ENCODE data around the gene FOXK1.
A peak's percentile ranks its signal among the peaks of the same experiment; 100 is the strongest.

FOXK1 gene

DNA sequence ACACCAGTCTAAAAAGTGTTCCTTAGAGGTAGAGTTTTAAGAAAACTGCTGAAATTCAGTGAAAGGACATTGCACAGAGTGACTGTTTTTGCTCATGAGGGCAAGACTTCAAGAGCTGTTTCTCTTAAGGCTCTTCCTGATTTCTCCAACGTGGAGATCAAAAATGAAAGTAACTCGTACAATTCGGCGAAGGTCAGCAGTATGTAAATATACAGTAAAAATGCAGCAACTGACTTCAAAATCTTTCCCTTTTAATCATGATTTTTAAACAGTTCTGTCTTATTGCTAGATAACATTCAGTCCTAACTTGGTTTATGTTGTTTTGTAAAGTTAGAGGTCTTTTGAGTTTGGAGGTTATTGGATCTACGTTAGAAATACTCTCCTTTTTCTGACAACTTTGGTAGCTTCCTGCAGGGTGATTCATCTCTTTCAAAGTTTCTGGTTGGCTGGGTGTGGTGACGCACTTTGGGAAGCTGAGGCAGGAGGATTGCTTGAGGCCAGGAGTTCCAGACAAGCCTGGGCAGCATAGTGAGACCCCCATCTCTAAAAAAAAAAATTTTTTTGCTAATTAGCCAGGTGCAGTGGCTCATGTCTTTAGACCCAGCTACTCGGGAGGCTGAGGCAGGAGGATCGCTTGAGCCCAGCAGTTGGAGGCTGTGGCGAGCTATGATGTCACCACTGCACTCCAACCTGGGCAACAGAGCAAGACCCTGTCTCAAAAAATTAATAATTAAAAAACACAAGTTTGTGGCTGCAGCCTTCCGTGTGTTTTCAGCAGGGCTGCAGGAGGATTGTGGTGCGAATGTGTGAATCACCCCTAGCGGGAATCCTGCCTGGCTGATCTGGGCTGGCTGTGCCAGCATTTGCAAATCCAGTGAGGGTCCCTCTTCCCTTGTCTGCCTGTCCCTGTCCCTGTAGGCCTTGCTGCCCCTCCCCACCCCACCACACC is 64.2 kb downstream of the FOXK1 start:
- FAIRE-seq = peak; percentile 4

DNA sequence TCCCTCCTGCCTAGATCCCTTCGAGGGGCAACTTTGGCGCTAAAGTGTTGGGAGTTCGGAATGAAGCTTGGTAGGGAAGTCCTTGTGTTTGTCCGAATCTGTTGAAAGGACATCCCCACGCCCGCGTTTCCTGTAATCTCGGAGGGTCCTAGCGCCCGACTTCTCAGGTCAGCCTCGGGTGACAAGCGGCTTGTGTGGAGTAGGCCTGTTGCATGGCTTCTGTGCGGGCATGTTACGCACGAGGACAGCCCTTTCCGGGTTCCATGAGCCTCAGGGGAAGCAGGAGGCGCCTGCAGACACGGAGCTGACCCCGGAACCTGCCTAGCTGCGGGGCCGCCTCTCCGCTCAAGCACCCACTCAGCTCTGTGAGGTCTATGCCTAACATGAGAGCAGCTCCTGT is 64.9 kb downstream of the FOXK1 start:
- FAIRE-seq = no peak

DNA sequence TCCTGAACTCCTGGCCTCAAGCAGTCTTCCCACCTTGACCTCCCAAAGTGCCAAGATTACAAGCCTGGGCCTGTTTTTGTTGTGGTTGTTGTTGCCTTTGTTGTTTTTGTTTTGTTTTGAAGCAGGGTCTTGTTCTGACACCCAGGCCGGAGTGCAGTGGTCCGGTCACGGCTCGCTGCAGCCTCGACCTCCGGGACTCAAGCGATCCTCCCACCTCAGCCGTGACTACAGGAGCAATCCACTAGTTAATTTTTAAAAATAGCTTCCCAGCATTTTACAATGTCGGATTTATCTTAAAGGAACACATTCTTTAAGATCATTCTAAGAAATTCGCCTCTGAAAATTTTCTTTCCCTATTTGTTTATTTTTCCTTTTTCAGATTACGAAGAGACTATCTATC is 65.7 kb downstream of the FOXK1 start:
- FAIRE-seq = no peak

DNA sequence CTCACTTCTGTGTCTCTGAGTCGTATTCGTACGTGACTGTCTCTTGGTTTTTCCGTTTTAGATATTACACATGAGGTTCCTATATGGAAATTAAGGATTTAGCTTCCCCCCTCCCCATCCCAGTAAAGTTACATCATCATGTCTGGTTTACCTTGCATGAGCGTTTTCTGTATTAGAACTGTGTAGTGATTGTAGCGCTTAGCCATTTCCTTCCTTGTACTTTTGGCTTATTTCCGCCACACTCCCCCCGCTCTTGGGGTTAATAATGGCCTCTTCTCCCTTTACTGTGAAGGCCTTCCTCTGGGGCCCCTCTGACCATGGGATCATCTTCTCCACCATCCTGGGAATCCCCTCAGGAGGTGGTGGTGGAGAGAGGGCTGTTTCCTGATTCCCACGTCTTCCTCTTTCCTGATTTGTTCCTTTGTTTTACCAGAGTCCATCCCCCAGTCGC is 66.2 kb downstream of the FOXK1 start:
- no peak for FAIRE-seq

DNA sequence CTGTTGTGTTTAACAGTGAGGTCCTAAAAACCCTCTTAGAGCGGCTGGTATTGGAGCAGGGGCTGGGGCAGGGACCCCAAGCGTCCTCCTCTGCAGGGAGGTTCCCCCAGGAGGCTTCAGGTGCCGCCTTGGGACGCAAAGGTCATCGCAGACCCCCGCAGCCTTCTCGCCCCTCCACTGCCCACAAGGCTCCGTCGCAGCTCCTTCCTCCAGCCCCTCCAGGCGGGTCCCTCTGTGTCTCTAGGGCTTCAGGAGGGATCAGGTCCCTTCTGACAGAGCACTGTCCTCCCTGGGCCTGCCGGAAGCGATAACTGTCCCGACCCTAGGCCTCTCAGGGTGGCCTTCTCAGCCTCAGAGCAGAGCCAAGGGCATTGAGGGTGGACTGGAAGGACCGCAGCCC is 67.3 kb downstream of the FOXK1 start:
- no peak for FAIRE-seq

DNA sequence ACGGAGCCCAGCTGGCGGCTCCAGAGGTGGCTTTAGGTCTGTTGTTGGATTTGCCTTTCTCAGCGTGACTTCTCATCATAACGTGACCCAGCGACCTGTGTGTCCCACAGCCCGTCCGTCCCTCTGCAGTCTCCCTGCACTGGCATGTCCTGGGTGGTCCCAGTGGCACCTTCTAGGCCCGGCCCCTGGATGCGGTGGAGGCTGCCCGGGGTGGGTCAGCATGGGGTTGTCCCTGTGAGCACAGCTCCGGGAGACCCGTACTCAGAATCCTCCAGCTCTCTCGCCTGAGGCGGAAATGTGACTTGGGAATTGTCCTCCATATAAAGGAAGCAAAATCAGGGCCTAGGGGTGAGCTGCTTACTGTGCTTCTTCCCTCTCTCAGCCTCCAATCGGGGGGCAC is 67.7 kb downstream of the FOXK1 start:
- FAIRE-seq = no peak

DNA sequence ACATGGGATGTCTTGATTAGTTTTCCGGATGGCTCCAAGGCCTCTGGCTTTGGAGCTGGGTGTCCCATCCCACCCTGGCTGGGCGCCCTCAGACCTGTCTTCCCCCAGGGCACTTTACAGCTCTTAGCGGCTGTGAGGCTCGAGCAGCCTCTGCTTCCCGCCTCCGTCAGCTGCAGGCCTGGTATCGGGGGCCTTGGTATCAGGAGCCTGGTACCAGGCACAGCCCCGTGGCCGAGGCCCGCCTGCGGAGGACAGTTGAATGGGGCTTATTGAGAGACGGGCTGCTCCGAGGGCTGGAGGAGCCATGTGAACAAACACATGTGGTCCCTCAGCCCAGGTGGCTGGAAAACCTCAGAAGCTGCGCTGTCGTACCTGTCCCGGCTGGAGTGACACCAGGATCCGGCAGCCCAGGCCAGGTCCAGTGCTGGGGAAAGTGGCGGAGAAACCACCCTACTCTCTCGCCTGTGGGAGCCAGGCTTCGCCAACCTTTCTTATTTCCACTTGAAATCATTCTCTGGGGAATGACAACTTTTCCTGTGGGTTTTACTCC is 69.4 kb downstream of the FOXK1 start:
- no peak for FAIRE-seq

DNA sequence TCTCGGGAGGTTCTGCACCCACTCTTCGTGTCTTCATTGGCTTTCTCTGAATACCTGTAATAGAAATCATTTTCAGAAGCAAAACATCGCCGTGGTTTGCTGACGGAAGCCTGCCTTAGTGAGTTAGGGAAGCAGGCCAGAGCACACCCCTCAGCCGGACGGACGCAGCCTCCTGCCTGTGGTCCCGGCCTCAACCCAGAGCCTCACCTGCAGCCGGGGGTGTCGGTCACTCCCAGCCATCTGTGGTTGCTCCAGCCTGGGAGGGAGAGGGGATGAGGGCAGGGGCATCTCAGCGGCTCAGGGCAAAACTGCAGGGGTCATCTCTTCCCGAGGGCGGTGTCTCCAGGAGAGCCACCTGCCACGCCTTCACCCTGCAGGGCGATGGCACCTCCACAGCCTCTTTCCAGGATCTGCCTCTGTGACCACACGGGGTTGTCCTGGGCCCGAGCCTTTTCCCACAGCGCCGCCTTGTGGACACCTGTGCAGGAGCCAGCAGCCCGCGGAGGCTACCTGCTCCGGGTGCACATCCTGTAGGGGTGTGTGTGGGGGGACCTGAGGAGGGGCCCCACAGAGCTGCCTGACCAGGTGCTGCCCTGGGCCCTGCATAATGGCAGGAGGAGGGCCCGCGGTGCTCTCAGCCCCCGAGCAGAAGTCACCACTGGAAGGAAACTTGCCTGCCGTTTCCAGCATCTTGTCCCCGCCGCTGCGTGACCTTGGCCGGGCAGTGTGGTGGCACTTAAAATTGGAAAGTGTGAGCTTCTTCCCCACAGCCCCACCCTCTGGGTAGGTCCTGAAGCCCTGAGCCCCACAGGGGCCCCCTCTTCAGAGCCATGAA is 71.7 kb downstream of the FOXK1 start:
- no peak for FAIRE-seq

DNA sequence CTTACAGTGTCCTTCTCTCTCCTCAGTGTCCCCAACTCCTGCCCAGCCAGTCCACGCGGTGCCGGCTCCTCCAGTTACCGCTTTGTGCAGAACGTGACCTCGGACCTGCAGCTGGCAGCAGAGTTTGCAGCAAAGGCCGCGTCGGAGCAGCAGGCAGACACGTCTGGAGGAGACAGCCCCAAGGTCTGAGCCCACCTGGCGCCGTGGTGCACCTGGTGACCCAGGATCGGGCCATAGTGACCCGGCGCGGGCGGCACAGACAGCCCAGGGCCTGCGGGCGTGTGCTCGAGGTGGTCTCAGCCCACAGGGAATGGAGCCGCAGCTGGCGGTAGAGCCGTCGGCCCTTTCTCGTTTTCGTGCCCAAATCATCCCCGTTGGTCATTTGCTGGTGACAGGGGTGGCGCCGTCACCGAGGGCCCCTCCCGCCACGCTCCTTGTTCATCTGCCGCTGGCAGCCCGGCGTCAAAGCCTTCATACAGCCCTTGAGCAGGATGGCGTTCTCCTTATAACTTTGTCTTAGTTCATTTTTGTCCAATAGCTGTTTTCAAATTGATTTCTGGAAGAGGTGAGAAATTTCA is 72.4 kb downstream of the FOXK1 start:
- no peak for FAIRE-seq

DNA sequence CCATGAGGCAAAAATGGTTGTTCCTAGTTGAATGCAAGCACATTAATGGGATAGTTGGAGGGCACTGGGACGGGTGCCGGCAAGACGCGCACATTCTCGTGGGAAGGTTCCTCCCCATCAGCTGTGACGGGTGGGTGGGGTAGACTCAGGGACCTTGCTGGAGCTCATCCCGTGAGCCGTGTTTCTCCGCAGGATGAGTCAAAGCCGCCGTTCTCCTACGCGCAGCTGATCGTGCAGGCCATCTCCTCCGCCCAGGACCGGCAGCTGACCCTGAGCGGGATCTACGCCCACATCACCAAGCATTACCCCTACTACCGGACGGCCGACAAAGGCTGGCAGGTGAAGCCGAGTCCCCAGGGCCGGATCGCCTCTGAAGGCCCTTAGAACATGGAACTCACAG is 73.0 kb downstream of the FOXK1 start:
- no peak for FAIRE-seq

DNA sequence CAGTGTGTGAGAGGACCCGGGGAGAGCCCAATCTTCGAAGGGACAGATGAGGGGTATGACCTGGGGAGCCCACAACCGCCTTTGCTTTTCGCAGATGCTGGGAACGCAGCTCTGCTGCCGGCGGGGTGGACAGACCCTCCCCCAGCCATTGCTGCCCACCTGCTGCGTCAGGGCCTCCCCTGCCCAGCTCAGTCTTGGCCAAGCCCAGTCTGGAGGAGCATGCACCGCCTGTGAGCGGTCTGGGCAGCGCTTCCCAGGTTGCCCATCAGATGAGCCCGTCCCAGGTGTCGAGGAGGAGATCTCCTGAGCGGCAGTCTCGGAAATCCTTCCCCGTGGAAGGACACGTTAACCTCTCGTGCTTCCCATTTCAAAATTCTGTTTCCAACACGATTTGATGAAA is 76.0 kb downstream of the FOXK1 start:
- no peak for FAIRE-seq

DNA sequence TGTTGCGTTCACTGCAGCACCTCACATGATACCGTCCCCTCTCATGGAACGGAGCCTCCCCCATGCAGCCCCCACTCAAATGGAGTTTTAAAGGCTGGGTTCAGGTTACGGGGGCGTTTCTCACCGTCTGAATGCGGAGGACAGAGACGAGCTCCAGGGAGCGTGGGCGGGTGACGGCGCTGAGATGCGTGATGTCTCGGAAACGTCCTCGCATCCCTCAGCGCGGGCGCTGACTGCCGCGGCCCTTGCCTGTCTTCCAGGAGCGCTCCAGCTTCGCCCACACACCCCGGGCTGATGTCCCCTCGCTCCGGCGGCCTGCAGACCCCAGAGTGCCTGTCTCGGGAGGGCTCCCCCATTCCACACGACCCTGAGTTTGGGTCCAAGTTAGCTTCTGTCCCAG is 76.7 kb downstream of the FOXK1 start:
- FAIRE-seq = no peak

DNA sequence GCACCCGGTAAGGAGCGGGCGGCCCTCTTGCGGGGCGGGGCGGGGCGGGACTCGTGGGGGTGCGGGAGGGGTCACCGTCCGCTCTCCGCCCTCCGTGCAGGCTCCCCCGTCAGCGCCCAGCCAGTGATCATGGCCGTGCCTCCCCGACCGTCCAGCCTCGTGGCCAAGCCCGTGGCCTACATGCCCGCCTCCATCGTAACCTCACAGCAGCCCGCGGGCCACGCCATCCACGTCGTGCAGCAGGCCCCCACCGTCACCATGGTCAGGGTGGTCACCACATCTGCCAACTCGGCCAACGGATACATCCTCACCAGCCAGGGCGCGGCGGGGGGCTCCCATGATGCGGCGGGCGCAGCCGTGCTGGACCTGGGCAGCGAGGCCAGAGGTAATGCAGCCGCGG is 77.1 kb downstream of the FOXK1 start:
- FAIRE-seq = no peak

DNA sequence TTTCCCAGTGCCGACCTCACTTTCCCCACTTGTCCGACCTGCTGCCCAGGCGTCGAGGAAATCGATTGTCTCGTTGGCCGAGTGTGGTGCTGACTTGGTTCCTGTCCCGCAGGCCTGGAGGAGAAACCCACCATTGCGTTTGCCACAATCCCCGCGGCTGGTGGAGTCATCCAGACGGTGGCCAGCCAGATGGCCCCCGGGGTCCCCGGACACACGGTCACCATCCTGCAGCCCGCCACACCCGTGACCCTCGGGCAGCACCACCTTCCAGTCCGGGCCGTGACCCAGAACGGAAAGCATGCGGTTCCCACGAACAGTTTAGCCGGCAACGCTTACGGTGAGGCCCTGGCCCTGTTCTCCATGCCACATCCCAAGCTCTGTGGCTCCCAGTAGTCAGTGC is 78.9 kb downstream of the FOXK1 start:
- FAIRE-seq = no peak

DNA sequence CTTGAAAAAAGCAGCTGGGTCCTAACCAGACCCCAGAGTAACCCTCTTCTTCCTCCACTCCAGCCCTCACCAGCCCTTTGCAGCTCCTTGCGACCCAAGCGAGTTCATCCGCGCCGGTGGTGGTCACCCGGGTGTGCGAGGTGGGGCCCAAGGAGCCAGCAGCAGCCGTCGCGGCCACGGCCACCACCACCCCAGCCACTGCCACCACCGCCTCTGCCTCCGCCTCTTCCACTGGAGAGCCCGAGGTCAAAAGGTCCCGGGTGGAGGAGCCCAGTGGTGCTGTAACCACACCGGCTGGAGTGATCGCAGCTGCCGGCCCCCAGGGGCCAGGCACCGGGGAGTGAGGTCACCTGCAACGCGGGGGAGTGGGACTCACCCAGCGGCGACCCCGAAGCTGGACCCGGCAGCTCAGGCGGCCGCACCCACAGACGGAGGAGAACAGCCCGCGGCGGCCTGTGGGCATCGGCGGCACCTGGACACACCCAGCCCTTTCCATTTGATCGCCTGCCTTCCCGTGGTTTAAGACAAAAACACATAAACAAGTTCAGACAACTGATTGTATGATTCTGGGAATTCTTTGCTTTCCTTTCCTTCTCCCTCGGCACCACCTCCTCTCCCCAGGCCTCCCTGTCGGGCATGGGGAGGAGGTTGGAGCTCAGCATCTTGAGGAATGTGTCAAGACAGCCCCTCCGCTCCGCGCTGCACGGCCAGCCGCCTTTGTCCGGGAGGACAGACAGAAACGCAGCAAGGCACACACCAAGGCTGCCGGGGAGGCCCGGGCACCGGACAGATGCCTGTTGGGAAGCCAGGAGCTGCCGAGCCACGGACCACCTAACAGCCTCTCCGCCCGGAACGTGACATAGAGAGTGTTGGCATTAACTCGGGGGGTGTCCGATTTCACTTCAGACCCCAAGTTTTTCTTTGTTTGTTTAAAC is 80.3 kb downstream of the FOXK1 start:
- no peak for FAIRE-seq

DNA sequence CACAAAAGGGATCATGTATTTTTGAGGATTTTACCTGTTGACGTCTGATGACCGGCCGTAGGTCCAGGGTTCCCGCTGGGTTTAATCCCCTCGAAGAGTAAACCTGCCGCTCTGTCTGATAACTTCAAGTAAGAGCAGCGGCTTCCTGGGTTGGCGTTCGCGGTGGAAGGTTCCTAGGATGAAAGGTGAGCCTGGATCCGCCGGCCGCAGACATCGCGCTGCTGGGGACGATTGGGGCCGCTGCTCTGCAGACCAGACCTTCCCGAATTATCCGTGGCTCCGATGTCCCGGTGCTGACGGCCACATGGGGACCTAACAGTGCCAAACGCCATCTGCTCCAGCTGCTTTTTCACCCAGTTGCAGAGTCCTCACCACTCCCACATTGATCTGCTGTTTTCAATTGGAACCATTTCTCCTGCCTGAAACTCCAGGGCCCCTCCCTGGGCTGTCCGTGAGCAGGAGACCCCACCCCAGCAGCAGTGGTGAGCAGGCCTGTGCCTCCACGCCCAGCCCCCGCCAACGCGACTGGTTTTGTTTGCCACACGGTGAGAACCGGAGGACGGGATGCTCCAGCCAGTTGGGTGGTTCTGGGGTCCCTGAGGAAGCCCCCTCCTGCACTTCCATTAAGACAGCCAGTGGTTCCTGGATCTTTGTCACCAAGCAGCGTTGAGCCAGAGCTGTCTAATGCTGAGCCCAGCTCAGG is 81.1 kb downstream of the FOXK1 start:
- FAIRE-seq = no peak

DNA sequence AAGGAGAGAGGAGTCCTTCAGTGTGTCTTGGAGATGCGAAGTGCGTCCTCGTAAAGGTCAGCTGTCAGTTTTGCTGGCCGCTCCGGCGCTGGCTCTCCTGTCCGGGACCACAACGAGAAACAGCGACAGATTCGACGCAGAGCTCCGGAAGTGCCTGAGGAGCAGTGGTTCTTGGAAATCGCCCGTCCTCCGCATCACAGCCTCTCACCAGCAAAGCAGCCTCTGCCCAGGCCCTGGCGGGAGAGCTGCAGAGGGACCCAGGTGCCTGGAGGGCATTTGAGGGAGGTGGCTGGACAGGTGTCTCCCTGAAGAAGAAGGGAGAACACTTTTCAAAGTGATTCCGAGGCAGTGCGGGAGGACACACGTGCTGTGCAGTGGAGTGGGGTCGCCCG is 81.7 kb downstream of the FOXK1 start:
- no peak for FAIRE-seq

DNA sequence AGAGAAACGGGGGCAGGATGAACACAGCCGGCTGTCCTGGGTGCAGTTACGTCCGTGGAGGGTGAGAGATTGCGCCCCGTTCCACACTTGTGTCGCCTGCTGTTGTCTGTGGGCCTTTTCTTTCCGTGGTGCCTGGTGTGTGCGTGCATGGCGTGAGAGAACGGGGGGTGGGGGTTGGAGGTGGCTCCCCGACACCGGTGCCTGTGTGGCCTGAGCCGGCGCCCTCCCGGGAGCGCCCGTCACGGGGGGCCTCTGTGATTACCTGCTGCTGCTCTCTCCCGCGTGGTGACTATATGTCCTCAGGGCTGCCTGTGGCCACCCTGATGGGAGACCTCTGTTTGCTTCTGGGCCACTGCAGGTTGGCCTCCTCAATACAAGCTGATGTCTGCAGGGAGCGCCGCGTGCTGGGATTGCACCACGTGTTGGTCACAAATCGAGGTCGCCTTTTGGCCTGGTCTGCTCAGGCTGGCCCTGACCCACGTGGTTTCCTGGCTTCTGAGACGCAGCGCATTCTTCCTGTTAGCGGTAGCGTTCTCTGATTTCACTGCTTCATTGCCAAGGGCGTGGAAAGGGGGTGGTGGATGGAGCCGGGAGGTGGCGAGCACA is 82.4 kb downstream of the FOXK1 start:
- FAIRE-seq = no peak

DNA sequence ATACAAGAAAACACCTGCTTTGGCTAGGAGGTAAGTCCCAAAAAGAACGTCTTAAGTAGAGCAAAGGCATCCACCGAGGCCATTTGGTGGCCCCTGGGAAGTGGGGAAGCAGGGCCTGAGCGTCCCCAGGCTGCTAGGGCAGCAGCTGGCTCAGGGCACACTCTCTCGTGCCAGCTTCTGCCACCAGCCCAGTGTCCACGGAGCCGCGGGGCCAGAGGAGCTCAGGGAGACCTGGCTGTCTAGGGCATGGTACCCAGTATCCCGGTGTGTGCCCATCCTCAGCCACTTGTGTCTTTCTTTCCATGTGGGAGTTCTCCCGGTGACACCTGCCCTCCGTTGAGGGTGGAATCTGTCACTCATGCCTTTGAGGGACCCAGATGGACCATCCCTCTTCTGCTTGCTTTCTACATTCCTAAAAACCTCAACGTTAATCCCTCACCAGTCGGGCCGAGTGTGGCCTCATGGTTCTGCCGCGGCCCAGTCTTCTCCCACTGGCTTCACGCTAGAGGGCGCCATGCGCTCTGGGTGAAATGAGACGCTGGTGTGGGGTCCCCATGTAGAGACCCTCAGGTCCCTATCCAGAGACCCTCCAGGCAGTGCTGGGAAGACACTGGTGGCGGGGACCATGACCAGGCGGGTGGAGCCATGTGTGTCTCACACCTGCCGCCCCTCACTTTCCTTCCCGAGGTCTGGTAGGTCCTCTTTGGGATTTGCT is 83.8 kb downstream of the FOXK1 start:
- FAIRE-seq = no peak

All from endometrium (tissue), 2 donors.